ENCODE measurements around the gene TIMM9. TPM values are rescaled to one million over a fixed set of nuclear protein-coding genes. Genes with fewer than 3 reads are reported as not detected.

TIMM9 gene
- total RNA-seq, 6 experiments from 2014 or later: 10.3 to 44.4 (median 18.2) TPM

GRCh38 chr14:58414845-58415244 is 12.5 kb downstream of the TIMM9 start:
- Histone ChIP-seq H3K4me1 (no peaks in the 10 kb centered on the region), H3K27ac (no peak overlapping the region), H3K36me3 (peaks cover 0 to 24% (median 8%) of the 10 kb centered on the region in 4 donors), H3K9me3 (no peaks in the 10 kb centered on the region), H3K27me3 (no peaks in the 10 kb centered on the region), H3K4me3 (no peak overlapping the region)
- intact Hi-C loops (cut with DNase I): no loop called here
- TF ChIP-seq POLR2A (IDR thresholded peaks at IDR 0.05) (no peak), CTCF (IDR thresholded peaks at IDR 0.05) (no peak)
- DNase-seq (no peak), ATAC-seq (peak in 1 of 4 donors; percentile 46)
- WGBS (ENCODE audit: insufficient coverage, low coverage, low lambda C conversion rate, missing lambda C conversion rate): 100% methylated on average over 1 of the region's 1 CpG

DNA sequence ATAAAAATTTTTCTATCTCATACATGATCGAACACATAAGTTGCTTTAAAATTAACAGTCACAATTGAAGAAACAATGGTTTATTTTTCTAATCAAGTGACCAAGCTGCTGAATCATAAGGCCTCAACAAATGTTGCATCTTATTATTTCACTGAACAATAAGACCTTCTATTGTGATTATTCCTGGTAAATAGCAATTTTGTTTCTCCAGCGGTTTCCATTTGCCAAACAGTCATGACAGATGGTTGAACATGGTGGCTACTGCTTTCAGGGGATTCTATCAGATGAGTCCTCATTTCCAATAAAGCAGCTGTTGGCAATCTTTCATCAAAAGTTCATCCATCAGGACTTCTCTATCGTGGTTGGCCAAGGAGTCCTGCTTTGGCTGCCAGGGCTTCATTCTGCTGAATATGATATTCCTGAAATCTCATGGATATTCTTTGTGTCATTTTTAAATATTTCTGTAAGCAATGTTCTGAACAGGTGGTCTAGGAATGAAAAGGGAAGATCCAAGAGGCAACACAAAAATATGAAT is 18.6 kb downstream of the TIMM9 start:
- no peak for ATAC-seq
- intact Hi-C loops (cut with DNase I): no loop called here
- peaks cover 0 to 29% (median 10%) of the 10 kb centered on the region in 4 donors for H3K36me3 ChIP-seq

DNA sequence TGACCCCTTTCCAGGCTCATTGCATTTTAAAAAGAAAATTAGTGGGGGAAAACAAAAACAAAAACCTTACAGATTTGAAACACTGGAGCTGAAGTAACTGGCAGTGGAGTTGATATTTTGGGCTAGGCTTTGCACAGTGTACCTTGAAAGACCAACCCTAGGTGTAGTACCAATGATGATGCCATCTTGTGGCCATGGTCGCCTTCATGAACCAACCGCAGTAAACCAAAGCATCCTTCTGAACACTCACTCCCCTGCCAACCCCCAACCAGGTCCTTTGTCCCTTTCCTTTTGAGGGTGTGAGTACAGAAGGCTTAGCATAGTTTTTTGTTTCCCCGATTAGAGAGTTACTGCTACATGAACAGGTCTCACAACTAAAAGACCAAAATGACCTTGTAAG is 25.7 kb downstream of the TIMM9 start:
- Histone ChIP-seq H3K27me3 (no peaks in the 10 kb centered on the region), H3K36me3 (no peaks in the 10 kb centered on the region), H3K4me1 (peaks cover 0 to under 1% (median 0%) of the 10 kb centered on the region in 4 donors), H3K4me3 (no peak overlapping the region), H3K27ac (no peak overlapping the region), H3K9me3 (no peaks in the 10 kb centered on the region)
- intact Hi-C loops (cut with DNase I): no loop called here
- DNase-seq (no peak), ATAC-seq (peak; percentile 46 to 65 (median 62))
- TF ChIP-seq POLR2A (IDR thresholded peaks at IDR 0.05) (no peak), CTCF (IDR thresholded peaks at IDR 0.05) (peak in 2 of 4 donors; percentile 19 to 31)
- WGBS (ENCODE audit: insufficient coverage, low coverage, low lambda C conversion rate, missing lambda C conversion rate): 70% methylated on average over 1 of the region's 3 CpGs

More for the DNA sequence above, 18.6 kb downstream of the TIMM9 start:
- Histone ChIP-seq H3K27ac (no peak overlapping the region), H3K4me3 (no peak overlapping the region), H3K4me1 (no peaks in the 10 kb centered on the region), H3K9me3 (no peaks in the 10 kb centered on the region), H3K27me3 (no peaks in the 10 kb centered on the region)
- 88% methylated on average over 3 of the region's 3 CpGs for WGBS (ENCODE audit: insufficient coverage, low coverage, low lambda C conversion rate, missing lambda C conversion rate)
- DNase-seq: no peak
- TF ChIP-seq POLR2A (IDR thresholded peaks at IDR 0.05) (no peak), CTCF (IDR thresholded peaks at IDR 0.05) (no peak)

- 81% methylated on average over 3 of the region's 3 CpGs for WGBS (ENCODE audit: insufficient coverage, low coverage, low lambda C conversion rate, missing lambda C conversion rate)
- no peak for TF ChIP-seq POLR2A (IDR thresholded peaks at IDR 0.05)
- no peak for TF ChIP-seq CTCF (IDR thresholded peaks at IDR 0.05)
- Histone ChIP-seq H3K27me3 (no peaks in the 10 kb centered on the region), H3K27ac (no peak overlapping the region), H3K36me3 (no peaks in the 10 kb centered on the region), H3K4me3 (no peak overlapping the region), H3K9me3 (no peaks in the 10 kb centered on the region), H3K4me1 (peaks cover 0 to 6% (median 2%) of the 10 kb centered on the region in 4 donors)
- intact Hi-C loops (cut with DNase I): no loop called here
- ATAC-seq: no peak
- no peak for DNase-seq
Measured at GRCh38 chr14:58398895-58399294, 28.4 kb downstream of the TIMM9 start.

GRCh38 chr14:58398495-58398894 is 28.8 kb downstream of the TIMM9 start:
- TF ChIP-seq CTCF (IDR thresholded peaks at IDR 0.05) (no peak), POLR2A (IDR thresholded peaks at IDR 0.05) (no peak)
- peaks cover 0 to 6% (median 2%) of the 10 kb centered on the region in 4 donors for H3K4me1 ChIP-seq

More at GRCh38 chr14:58398495-58398894, 28.8 kb downstream of the TIMM9 start:
- intact Hi-C loops (cut with DNase I): no loop called here
- Histone ChIP-seq H3K9me3 (no peaks in the 10 kb centered on the region), H3K27ac (no peak overlapping the region), H3K36me3 (no peaks in the 10 kb centered on the region), H3K4me3 (no peak overlapping the region), H3K27me3 (no peaks in the 10 kb centered on the region)
- no peak for DNase-seq
- no peak for ATAC-seq

Measured in right lobe of liver (tissue), 6 donors.